ENCODE measurements around the gene EHD1. TPM values are rescaled to one million over a fixed set of nuclear protein-coding genes. Genes with fewer than 3 reads are reported as not detected.

The EHD1 gene
- total RNA-seq (2011; cell fraction: chromatin; rRNA removed; ENCODE audit: low replicate concordance) = 20.8 and 92.1 TPM in 2 replicates
- total RNA-seq (2011; cell fraction: nucleolus; rRNA removed) = 57.7 and 64.3 TPM in 2 replicates
- 24.2 and 37.8 TPM in 2 replicates for total RNA-seq (2011; cell fraction: nucleoplasm; rRNA removed)
- total RNA-seq (2014; rRNA removed) (39.1 and 40.0 TPM in 2 replicates), total RNA-seq (2014; rRNA removed; fragmentation: Illumina TruSeq; extraction: Trizol) (7.2 and 11.5 TPM in 2 replicates), total RNA-seq (2015; rRNA removed; fragmentation: Illumina TruSeq; extraction: Trizol) (12.7 and 12.9 TPM in 2 replicates), total RNA-seq (2021) (65.0 and 69.6 TPM in 2 replicates), polyA plus RNA-seq (2011; rRNA removed) (16.4 and 34.2 TPM in 2 replicates), polyA plus RNA-seq (2014; fragmentation: Illumina TruSeq; extraction: Trizol) (41.0 and 45.1 TPM in 2 replicates), polyA plus RNA-seq (2014; fragmentation: Nextera tagmentation; extraction: Ambion mirVana) (under 1 TPM; 0.46 to 0.59 TPM), polyA plus RNA-seq (2014; rRNA removed) (26.8 and 27.3 TPM in 2 replicates), polyA minus RNA-seq (2011; rRNA and poly(A)+ RNA removed) (26.8 and 39.2 TPM in 2 replicates), Bru-seq, nascent RNA (percentile 62 among the genes with signal in this experiment), BruChase-seq, experiment 1, labeled RNA remaining after a 2-hour chase (percentile 67 among the genes with signal in this experiment), BruChase-seq, experiment 2, labeled RNA remaining after a 6-hour chase (percentile 72 among the genes with signal in this experiment)
- polyA plus RNA-seq (2011; cell fraction: cytosol; rRNA removed) = 30.6 and 56.6 TPM in 2 replicates
- 30.2 and 48.9 TPM in 2 replicates for polyA plus RNA-seq (2011; cell fraction: nucleus; rRNA removed)
- polyA plus RNA-seq (2012) = 38.5 and 52.8 TPM in 2 replicates
- 50.9 and 64.3 TPM in 2 replicates for polyA minus RNA-seq (2011; cell fraction: cytosol; rRNA and poly(A)+ RNA removed)
- 17.4 and 22.8 TPM in 2 replicates for polyA minus RNA-seq (2011; cell fraction: nucleus; rRNA and poly(A)+ RNA removed)
- long read RNA-seq, experiment 1, full-length matches to known transcripts = 23 of 150 reads
- long read RNA-seq, experiment 1, partial matches to known transcripts = 10 of 150 reads
- long read RNA-seq, experiment 1, other reads (novel, unspliced or antisense) = 117 of 150 reads
- long read RNA-seq, experiment 2, full-length matches to known transcripts = 60 of 103 reads
- long read RNA-seq, experiment 2, partial matches to known transcripts = 9 of 103 reads
- long read RNA-seq, experiment 2, other reads (novel, unspliced or antisense) = 34 of 103 reads
- long read RNA-seq, experiment 3, full-length matches to known transcripts = 14 of 21 reads
- long read RNA-seq, experiment 3, partial matches to known transcripts = 0 of 21 reads
- long read RNA-seq, experiment 3, other reads (novel, unspliced or antisense) = 7 of 21 reads

DNA sequence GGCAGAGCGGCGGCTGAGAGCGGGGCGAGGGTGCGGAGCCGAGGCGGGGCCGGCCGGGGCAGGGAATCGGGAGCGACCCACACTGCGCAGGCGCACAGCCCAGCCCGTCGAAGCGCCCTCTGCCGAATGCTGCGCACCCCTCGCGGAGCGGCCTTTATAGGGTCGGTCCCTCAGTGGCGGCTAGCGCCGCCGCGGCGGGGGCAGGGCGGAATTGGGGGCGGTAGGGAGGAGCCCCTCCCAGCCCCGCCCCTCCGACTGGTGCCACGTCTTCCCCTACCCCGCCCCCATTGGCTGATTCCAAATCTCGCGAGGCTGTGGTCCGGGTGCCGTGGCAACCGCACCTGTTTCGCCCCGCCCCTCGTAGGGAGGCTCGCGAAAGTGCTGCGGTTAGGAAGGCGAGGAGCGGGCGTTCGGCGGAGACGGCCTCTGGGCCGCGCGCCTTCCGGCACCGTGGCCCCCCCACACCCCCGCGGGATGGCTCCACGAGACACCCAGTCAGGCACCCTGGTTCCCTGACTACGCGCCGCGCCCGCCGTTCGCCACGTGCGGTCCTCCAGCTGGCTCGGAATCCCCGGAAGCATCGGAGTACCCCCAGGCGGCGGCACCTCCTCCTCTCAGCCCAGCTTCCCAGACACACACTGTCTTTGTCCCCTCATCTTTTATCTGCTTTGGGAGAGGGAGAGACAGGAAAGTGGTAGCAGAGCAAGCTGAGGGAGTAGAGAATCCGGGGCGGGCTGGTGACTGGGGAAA, at the start of gene EHD1:
EHD1 (minus strand) TSS at position 128 of the 750 bp plus-strand sequence. CDS start 157 bp downstream, outside the sequence.
- ChIA-PET CTCF (ENCODE audit: low intra/inter-chr PET ratio) (interaction anchor here (1.1 kb wide), 1 partner anchor 16 kb away, joined by 3 read pairs; no protein-coding TSS in a partner anchor), POLR2A (interaction anchor here (0.6 to 9.0 kb wide), 17 partner anchors 11 to 620 kb away, joined by 3 to 109 read pairs (median 4); partner anchors contain the start of genes MALAT1 and RASGRP2)
- no peaks in the 10 kb centered on the region for H3K27me3 ChIP-seq (ENCODE audit: control insufficient read depth in 2 of 2, insufficient read depth in 2 of 2, low read length in 2 of 2)
- FAIRE-seq (peak; percentile 85), DNase-seq (ENCODE audit: extremely low read depth in 1 of 4, low spot score in 3 of 4) (peak; percentile 99 to 100 (median 99)), ATAC-seq (peak; percentile 93)
- peaks cover 26 to 60% of the 10 kb centered on the region in 2 experiments for H3K4me1 ChIP-seq (replicated peaks in 1 of 2; ENCODE audit: control insufficient read depth in 2 of 2, insufficient read depth in 2 of 2, low read length in 2 of 2)
- WGBS (ENCODE audit: insufficient coverage, low coverage, missing lambda C conversion rate) = under 1% methylated on average over 68 of the region's 75 CpGs
- peaks cover 53% of the 10 kb centered on the region for H3K79me2 ChIP-seq (ENCODE audit: control insufficient read depth, insufficient read depth, low read length)
- no peaks in the 10 kb centered on the region for H3K9me1 ChIP-seq (ENCODE audit: control insufficient read depth, insufficient read depth, low read length)
- in situ Hi-C loops (cut with MboI) (no loop called here), intact Hi-C loops (cut with micrococcal nuclease) (no loop called here)
- peak within 1 kb of the TSS; percentile 92 for H2AFZ ChIP-seq (ENCODE audit: low read depth, low read length)
- H3K4me3 ChIP-seq = peak within 1 kb of the TSS; percentile 71
- H3K36me3 ChIP-seq (ENCODE audit: control insufficient read depth, insufficient read depth, low read length) = peaks cover 18% of the 10 kb centered on the region; the same call in 2 of the 3 replicates
- peaks cover 14% of the 10 kb centered on the region; the same call in 1 of the 2 replicates for H4K20me1 ChIP-seq (replicated peaks; ENCODE audit: control insufficient read depth, insufficient read depth, low read length)
- H3K9ac ChIP-seq (ENCODE audit: insufficient read depth in 1 of 2, low read depth in 2 of 2, low read length in 2 of 2) = peak within 1 kb of the TSS; percentile 89 to 99
- peak within 1 kb of the TSS; percentile 88 for H3K27ac ChIP-seq (ENCODE audit: extremely low read depth, low read depth, low read length)
- H3K4me2 ChIP-seq (ENCODE audit: insufficient read depth, low read length) = peak within 1 kb of the TSS; percentile 95
- H3K9me3 ChIP-seq (replicated peaks; ENCODE audit: control insufficient read depth, insufficient read depth, low read depth, low read length) = no peaks in the 10 kb centered on the region
- TSS peak; percentile 93 for BruUV-seq (replicated peaks)
- no peak for TF ChIP-seq ZNF134 (CRISPR knock-in tag; conservative IDR thresholded peaks at IDR 0.05)
- TF ChIP-seq, protein P1, sequence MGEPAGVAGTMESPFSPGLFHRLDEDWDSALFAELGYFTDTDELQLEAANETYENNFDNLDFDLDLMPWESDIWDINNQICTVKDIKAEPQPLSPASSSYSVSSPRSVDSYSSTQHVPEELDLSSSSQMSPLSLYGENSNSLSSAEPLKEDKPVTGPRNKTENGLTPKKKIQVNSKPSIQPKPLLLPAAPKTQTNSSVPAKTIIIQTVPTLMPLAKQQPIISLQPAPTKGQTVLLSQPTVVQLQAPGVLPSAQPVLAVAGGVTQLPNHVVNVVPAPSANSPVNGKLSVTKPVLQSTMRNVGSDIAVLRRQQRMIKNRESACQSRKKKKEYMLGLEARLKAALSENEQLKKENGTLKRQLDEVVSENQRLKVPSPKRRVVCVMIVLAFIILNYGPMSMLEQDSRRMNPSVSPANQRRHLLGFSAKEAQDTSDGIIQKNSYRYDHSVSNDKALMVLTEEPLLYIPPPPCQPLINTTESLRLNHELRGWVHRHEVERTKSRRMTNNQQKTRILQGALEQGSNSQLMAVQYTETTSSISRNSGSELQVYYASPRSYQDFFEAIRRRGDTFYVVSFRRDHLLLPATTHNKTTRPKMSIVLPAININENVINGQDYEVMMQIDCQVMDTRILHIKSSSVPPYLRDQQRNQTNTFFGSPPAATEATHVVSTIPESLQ (CRISPR knock-in tag; IDR thresholded peaks at IDR 0.05) = no peak
- TF ChIP-seq ZBTB7A (IDR thresholded peaks at IDR 0.05; ENCODE audit: borderline replicate concordance, control insufficient read depth, low read depth, low read length) = peak; percentile 88
- TF ChIP-seq, protein P2, sequence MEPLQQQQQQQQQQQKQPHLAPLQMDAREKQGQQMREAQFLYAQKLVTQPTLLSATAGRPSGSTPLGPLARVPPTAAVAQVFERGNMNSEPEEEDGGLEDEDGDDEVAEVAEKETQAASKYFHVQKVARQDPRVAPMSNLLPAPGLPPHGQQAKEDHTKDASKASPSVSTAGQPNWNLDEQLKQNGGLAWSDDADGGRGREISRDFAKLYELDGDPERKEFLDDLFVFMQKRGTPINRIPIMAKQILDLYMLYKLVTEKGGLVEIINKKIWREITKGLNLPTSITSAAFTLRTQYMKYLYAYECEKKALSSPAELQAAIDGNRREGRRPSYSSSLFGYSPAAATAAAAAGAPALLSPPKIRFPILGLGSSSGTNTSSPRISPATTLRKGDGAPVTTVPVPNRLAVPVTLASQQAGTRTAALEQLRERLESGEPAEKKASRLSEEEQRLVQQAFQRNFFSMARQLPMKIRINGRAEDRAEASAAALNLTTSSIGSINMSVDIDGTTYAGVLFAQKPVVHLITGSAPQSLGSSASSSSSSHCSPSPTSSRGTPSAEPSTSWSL (CRISPR knock-in tag; IDR thresholded peaks at IDR 0.05; ENCODE audit: borderline replicate concordance) = 0 out of 2 replicates have a peak, but pooled peaks have one; percentile 73
- TF ChIP-seq, protein P3, sequence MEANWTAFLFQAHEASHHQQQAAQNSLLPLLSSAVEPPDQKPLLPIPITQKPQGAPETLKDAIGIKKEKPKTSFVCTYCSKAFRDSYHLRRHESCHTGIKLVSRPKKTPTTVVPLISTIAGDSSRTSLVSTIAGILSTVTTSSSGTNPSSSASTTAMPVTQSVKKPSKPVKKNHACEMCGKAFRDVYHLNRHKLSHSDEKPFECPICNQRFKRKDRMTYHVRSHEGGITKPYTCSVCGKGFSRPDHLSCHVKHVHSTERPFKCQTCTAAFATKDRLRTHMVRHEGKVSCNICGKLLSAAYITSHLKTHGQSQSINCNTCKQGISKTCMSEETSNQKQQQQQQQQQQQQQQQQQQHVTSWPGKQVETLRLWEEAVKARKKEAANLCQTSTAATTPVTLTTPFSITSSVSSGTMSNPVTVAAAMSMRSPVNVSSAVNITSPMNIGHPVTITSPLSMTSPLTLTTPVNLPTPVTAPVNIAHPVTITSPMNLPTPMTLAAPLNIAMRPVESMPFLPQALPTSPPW (CRISPR knock-in tag; IDR thresholded peaks at IDR 0.05) = peak; percentile 95
- TF ChIP-seq, protein P4, sequence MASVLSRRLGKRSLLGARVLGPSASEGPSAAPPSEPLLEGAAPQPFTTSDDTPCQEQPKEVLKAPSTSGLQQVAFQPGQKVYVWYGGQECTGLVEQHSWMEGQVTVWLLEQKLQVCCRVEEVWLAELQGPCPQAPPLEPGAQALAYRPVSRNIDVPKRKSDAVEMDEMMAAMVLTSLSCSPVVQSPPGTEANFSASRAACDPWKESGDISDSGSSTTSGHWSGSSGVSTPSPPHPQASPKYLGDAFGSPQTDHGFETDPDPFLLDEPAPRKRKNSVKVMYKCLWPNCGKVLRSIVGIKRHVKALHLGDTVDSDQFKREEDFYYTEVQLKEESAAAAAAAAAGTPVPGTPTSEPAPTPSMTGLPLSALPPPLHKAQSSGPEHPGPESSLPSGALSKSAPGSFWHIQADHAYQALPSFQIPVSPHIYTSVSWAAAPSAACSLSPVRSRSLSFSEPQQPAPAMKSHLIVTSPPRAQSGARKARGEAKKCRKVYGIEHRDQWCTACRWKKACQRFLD (CRISPR knock-in tag; IDR thresholded peaks at IDR 0.05) = peak; percentile 69
- no peak for TF ChIP-seq TSC22D4 (tag; IDR thresholded peaks at IDR 0.05)

Data from K562 (cell line).